H9 (cell line): ENCODE results near the gene ZMAT5. TPM values are rescaled to one million over a fixed set of nuclear protein-coding genes. Genes with fewer than 3 reads are reported as not detected.

Experiments
- DNase-seq: peaks from one replicate; pipeline ENCODE4 v3.0.0-alpha.2; 2017
- H2AFZ ChIP-seq: one replicate; pipeline ENCODE4 v1.6.1; 2013; ENCODE audit warnings: mild to moderate bottlenecking, low read length, control low read depth, moderate library complexity
- H2AK5ac ChIP-seq: 2 replicates; pipeline ENCODE4 v1.6.1; 2013; ENCODE audit warnings: low read length, control low read depth, mixed read lengths; ENCODE audit not compliant: insufficient read length
- H2BK120ac ChIP-seq: one replicate; pipeline ENCODE4 v1.6.1; 2013; ENCODE audit warnings: low read depth, mild to moderate bottlenecking, low read length, control low read depth, inconsistent platforms; ENCODE audit not compliant: poor library complexity, severe bottlenecking
- H2BK12ac ChIP-seq: 2 replicates; pipeline ENCODE4 v1.6.1; 2013; ENCODE audit warnings: low read length, control low read depth, mixed read lengths, low read depth; ENCODE audit not compliant: insufficient read length
- H2BK15ac ChIP-seq: 2 replicates; pipeline ENCODE4 v1.6.1; 2013; ENCODE audit warnings: low read depth, low read length, control low read depth
- H2BK20ac ChIP-seq: one replicate; pipeline ENCODE4 v1.6.1; 2013; ENCODE audit warnings: low read depth, mild to moderate bottlenecking, low read length, control low read depth, inconsistent platforms; ENCODE audit not compliant: poor library complexity, severe bottlenecking
- H2BK5ac ChIP-seq: 2 replicates; pipeline ENCODE4 v1.6.1; 2013; ENCODE audit warnings: low read length, control low read depth, mixed read lengths; ENCODE audit not compliant: insufficient read length
- H3K14ac ChIP-seq: 2 replicates; pipeline ENCODE4 v1.6.1; 2013; ENCODE audit warnings: low read length, control low read depth; ENCODE audit not compliant: insufficient read depth
- H3K18ac ChIP-seq: 2 replicates; pipeline ENCODE4 v1.6.1; 2013; ENCODE audit warnings: low read depth, mild to moderate bottlenecking, mixed read lengths, low read length, control low read depth; ENCODE audit not compliant: insufficient read length
- H3K23ac ChIP-seq: 2 replicates; pipeline ENCODE4 v1.6.1; 2013; ENCODE audit warnings: low read length, control low read depth, mixed read lengths, low read depth; ENCODE audit not compliant: insufficient read length
- H3K23me2 ChIP-seq: 2 replicates; pipeline ENCODE4 v1.6.1; 2013; ENCODE audit warnings: low read depth, mild to moderate bottlenecking, mixed read lengths, low read length, control low read depth; ENCODE audit not compliant: insufficient read length, poor library complexity, severe bottlenecking
- H3K27ac ChIP-seq: 2 replicates; pipeline ENCODE4 v1.5.1; 2013; ENCODE audit warnings: low read length, control low read depth, mixed read lengths, low read depth; ENCODE audit not compliant: insufficient read length
- H3K27me3 ChIP-seq: 2 replicates; pipeline ENCODE4 v1.6.1; 2013; ENCODE audit warnings: low read length, control low read depth, inconsistent platforms; ENCODE audit not compliant: insufficient read depth
- H3K4ac ChIP-seq: 2 replicates; pipeline ENCODE4 v1.6.1; 2013; ENCODE audit warnings: low read depth, mild to moderate bottlenecking, control low read depth, inconsistent platforms, low read length, moderate library complexity
- H3K4me1 ChIP-seq: 2 replicates; pipeline ENCODE4 v1.6.1; 2013; ENCODE audit warnings: low read length, control low read depth, inconsistent platforms; ENCODE audit not compliant: insufficient read depth
- H3K4me2 ChIP-seq: 2 replicates; pipeline ENCODE4 v1.6.1; 2013; ENCODE audit warnings: low read length, control low read depth, mixed read lengths; ENCODE audit not compliant: insufficient read length, insufficient read depth
- H3K56ac ChIP-seq: 2 replicates; pipeline ENCODE4 v1.6.1; 2013; ENCODE audit warnings: low read depth, mild to moderate bottlenecking, mixed read lengths, low read length, control low read depth; ENCODE audit not compliant: insufficient read length
- H3K79me1 ChIP-seq: 2 replicates; pipeline ENCODE4 v1.6.1; 2013; ENCODE audit warnings: low read depth, mild to moderate bottlenecking, moderate library complexity, low read length, control low read depth, inconsistent platforms; ENCODE audit not compliant: insufficient read depth, poor library complexity, severe bottlenecking
- H3K79me2 ChIP-seq: 2 replicates; pipeline ENCODE4 v1.6.1; 2013; ENCODE audit warnings: low read length, control low read depth, inconsistent platforms; ENCODE audit not compliant: insufficient read depth
- H3K9ac ChIP-seq: 2 replicates; pipeline ENCODE4 v1.6.1; 2013; ENCODE audit warnings: low read length, control low read depth, mixed read lengths; ENCODE audit not compliant: insufficient read length; ENCODE audit errors: extremely low read depth
- H3K9me3 ChIP-seq: one replicate; pipeline ENCODE4 v1.6.1; 2013; ENCODE audit warnings: low read depth, low read length, inconsistent platforms; ENCODE audit not compliant: control insufficient read depth
- H3T11ph ChIP-seq: one replicate; pipeline ENCODE4 v1.6.1; 2013; ENCODE audit warnings: mild to moderate bottlenecking, low read length, control low read depth, inconsistent platforms
- H4K20me1 ChIP-seq: one replicate; pipeline ENCODE4 v1.6.1; 2013; ENCODE audit not compliant: control insufficient read depth, insufficient read length, insufficient read depth
- H4K5ac ChIP-seq: 2 replicates; pipeline ENCODE4 v1.6.1; 2013; ENCODE audit warnings: low read depth, mild to moderate bottlenecking, mixed read lengths, low read length, control low read depth; ENCODE audit not compliant: insufficient read length
- H4K8ac ChIP-seq: replicated peaks from 2 replicates; pipeline ENCODE4 v1.6.1; 2013; ENCODE audit warnings: low read length, control low read depth, mixed read lengths, low read depth; ENCODE audit not compliant: insufficient read length
- H4K91ac ChIP-seq: 2 replicates; pipeline ENCODE4 v1.6.1; 2013; ENCODE audit warnings: low read depth, mild to moderate bottlenecking, moderate library complexity, mixed read lengths, low read length, control low read depth; ENCODE audit not compliant: insufficient read length
- H3K27ac Mint-ChIP-seq, 3 experiments: 2 replicates in 2 of 3; 3 replicates in 1 of 3; pipeline ENCODE4 v1.8.0; 2020 to 2021; ENCODE audit warnings: mixed read lengths in 3 of 3, mild to moderate bottlenecking in 1 of 3, moderate library complexity in 1 of 3
- H3K27me3 Mint-ChIP-seq: 2 replicates; pipeline ENCODE4 v1.8.0; 2021; ENCODE audit warnings: low read depth, mild to moderate bottlenecking, moderate library complexity, mixed read lengths
- H3K36me3 Mint-ChIP-seq, 3 experiments: 2 replicates in 2 of 3; 3 replicates in 1 of 3; pipeline ENCODE4 v1.8.0; 2020 to 2021; ENCODE audit warnings: low read depth in 3 of 3, mixed read lengths in 3 of 3; ENCODE audit not compliant: insufficient read depth in 1 of 3
- H3K4me1 Mint-ChIP-seq, 2 experiments: 2 replicates each; pipeline ENCODE4 v1.8.0; 2020; ENCODE audit warnings: mixed read lengths in 2 of 2
- H3K4me3 Mint-ChIP-seq, 2 experiments: 2 replicates in 1 of 2; 3 replicates in 1 of 2; pipeline ENCODE4 v1.8.0; 2020 to 2021; ENCODE audit warnings: mild to moderate bottlenecking in 2 of 2, mixed read lengths in 2 of 2, moderate library complexity in 1 of 2
- H3K9me3 Mint-ChIP-seq, 2 experiments: 2 replicates in 1 of 2; 3 replicates in 1 of 2; pipeline ENCODE4 v1.8.0; 2020; ENCODE audit warnings: mild to moderate bottlenecking in 2 of 2, mixed read lengths in 2 of 2, moderate library complexity in 1 of 2
- CTCF ChIP-seq: fragments of 200-600 bp; sonication (generic); conservative IDR thresholded peaks from 3 replicates; pipeline ENCODE4 v1.8.0; 2021; ENCODE audit warnings: antibody characterized with exemption, mild to moderate bottlenecking
- WGBS: extraction: QIAGEN DNeasy Blood & Tissue Kit; methylation state at CpG from one replicate; pipeline ENCODE4 v1.1.7; 2013; ENCODE audit warnings: missing lambda C conversion rate, low lambda C conversion rate, mixed read lengths; ENCODE audit not compliant: insufficient read length; ENCODE audit errors: extremely low coverage; 5-methylcytosine and 5-hydroxymethylcytosine counted together
- total RNA-seq: library from RNA; stranded (reverse); gene quantifications from 2 replicates; pipeline ENCODE4 v1.2.1, GENCODE V29; 2021

The ZMAT5 gene
- total RNA-seq, 1 experiment from 2014 or later = 13.9 TPM

GRCh38 chr22:29726106-29726505 lies 40.7 kb downstream of the ZMAT5 start:
- no peaks in the 10 kb centered on the region for H3K23me2 ChIP-seq
- H4K20me1 ChIP-seq = no peaks in the 10 kb centered on the region
- H2BK120ac ChIP-seq = no peak overlapping the region
- no peak overlapping the region for H3K4me3 Mint-ChIP-seq
- no peaks in the 10 kb centered on the region; a peak in 1 of 7 replicates for H3K36me3 Mint-ChIP-seq
- no peak overlapping the region for H2BK12ac ChIP-seq
- no peak overlapping the region for H2AFZ ChIP-seq
- no peak for DNase-seq
- no peaks in the 10 kb centered on the region for H3K79me1 ChIP-seq
- no peak overlapping the region for H4K8ac ChIP-seq
- H3K9me3 Mint-ChIP-seq = no peaks in the 10 kb centered on the region; a peak in 1 of 5 replicates
- H3K14ac ChIP-seq = no peak overlapping the region
- H3T11ph ChIP-seq = no peak overlapping the region
- H3K9ac ChIP-seq = no peak overlapping the region
- no peak overlapping the region for H3K18ac ChIP-seq
- peaks cover 11 to 14% of the 10 kb centered on the region in 2 experiments; a peak in 3 of 4 replicates for H3K4me1 Mint-ChIP-seq
- no peak overlapping the region for H2AK5ac ChIP-seq
- H3K56ac ChIP-seq = no peak overlapping the region
- TF ChIP-seq CTCF = no peak
- H2BK15ac ChIP-seq = no peak overlapping the region
- H3K4ac ChIP-seq = no peak overlapping the region
- H3K23ac ChIP-seq = no peak overlapping the region
- no peak overlapping the region for H4K5ac ChIP-seq
- H2BK5ac ChIP-seq = no peak overlapping the region
- peaks cover 6% of the 10 kb centered on the region; the same call in 1 of the 2 replicates for H3K27me3 ChIP-seq
- no peaks in the 10 kb centered on the region for H3K4me1 ChIP-seq
- H3K27ac ChIP-seq = no peak overlapping the region
- no peak overlapping the region for H4K91ac ChIP-seq
- H3K4me2 ChIP-seq = no peak overlapping the region
- no CpG with 5 or more reads among the region's 7 CpGs for WGBS
- H3K27me3 Mint-ChIP-seq = peaks cover 55% of the 10 kb centered on the region
- H3K79me2 ChIP-seq = no peaks in the 10 kb centered on the region
- H2BK20ac ChIP-seq = no peak overlapping the region
- no peaks in the 10 kb centered on the region for H3K9me3 ChIP-seq
- no peak overlapping the region for H3K27ac Mint-ChIP-seq
